WI38 (cell line): ENCODE data around the gene CAMK1.

Experiments used
- H3K4me3 ChIP-seq: 2 replicates; pipeline ENCODE4 v1.5.1; 2011; ENCODE audit warnings: low read depth, mild to moderate bottlenecking, control low read depth, low read length
- TF ChIP-seq, protein P1 (sequence below): IDR thresholded peaks from 2 replicates; pipeline ENCODE4 v1.5.1; 2012; ENCODE audit warnings: low read depth, mild to moderate bottlenecking, control low read depth, low read length

The CAMK1 gene

DNA sequence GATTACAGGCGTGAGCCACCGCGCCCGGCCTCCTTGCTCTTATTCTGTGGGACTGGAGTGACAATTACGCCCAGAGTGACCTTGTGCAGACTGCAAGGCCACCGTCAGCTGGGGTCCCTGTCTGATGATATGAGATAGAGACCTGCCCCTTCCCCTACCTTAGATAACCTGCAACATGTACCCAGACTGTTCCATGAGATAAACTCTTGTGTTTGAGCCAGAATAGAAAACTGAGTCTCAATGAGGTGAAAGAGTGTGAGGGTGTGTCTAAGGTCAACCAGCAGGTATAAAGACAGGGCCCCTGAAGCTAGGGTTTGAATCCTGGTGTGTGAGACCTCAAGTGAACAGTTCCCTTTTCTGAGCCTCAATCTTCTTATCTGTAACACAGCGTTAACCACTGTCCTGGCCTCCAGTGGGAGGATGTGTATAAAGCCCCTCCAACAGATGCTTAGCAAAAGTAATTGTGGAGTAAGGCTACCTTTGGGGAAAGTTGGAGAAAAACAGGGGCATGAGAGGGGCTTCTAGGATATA is 16.5 kb upstream of the CAMK1 start:
- no peak overlapping the region for H3K4me3 ChIP-seq
- TF ChIP-seq, protein P1, sequence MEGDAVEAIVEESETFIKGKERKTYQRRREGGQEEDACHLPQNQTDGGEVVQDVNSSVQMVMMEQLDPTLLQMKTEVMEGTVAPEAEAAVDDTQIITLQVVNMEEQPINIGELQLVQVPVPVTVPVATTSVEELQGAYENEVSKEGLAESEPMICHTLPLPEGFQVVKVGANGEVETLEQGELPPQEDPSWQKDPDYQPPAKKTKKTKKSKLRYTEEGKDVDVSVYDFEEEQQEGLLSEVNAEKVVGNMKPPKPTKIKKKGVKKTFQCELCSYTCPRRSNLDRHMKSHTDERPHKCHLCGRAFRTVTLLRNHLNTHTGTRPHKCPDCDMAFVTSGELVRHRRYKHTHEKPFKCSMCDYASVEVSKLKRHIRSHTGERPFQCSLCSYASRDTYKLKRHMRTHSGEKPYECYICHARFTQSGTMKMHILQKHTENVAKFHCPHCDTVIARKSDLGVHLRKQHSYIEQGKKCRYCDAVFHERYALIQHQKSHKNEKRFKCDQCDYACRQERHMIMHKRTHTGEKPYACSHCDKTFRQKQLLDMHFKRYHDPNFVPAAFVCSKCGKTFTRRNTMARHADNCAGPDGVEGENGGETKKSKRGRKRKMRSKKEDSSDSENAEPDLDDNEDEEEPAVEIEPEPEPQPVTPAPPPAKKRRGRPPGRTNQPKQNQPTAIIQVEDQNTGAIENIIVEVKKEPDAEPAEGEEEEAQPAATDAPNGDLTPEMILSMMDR = no peak

DNA sequence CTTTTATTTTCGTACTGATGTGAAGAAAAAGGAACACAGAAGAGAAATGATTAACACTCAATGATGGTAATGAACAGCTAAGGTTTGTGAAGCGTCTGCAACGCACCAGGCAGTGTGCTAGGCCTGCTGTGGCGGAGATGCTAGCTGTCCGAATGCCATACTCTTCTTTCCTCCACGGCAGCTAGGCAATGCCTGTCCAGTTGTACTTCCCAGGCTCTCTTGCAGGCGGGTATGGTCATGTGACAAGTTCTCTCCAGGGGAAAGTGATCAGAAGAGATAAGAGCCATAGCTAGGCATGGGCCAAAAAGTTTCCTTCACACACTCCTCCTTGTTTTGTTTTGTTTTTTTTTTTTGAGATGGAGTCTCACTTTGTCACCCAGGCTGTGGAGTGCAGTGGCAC is 15.9 kb upstream of the CAMK1 start:
- TF ChIP-seq, protein P1 = no peak
- no peak overlapping the region for H3K4me3 ChIP-seq

DNA sequence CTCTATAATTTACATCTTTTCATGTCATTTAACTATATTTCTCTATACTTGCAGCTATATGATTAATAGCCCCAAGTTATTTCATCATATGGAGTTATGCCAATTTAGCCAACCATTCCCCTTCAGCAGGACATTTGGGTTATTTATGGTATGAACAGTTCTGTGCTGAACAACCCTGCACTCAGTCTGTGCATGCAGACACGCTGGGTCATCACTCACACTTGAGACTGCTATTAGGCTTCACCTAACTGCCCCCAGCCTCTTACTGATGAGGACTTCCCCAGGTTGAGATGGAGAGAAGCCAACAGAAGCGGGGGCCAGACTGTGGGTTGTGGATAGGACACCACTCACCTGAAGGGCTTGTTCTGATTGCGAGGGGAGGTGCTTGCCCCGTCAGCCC is 15.2 kb upstream of the CAMK1 start:
- TF ChIP-seq, protein P1 = no peak
- no peak overlapping the region for H3K4me3 ChIP-seq

DNA sequence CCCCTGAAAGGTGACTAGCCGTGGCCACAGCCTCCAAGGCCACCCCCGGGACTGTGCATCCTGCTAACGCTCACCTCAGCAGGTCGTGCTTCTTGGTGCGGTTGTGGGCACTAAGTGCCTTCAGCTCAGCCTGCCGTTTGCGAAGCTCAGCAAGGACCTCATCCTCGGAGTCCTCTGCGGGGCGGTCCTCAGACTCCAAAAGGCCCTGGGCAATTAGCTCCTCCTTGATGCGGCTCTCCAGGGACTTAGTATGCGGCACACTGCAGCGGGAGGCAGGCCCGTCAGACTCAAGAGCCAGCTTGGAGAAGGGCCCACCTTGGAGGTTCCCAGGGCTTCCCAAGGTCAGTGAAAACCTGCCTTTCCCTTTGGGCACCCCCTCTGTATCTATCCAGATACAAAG is 14.2 kb upstream of the CAMK1 start:
- H3K4me3 ChIP-seq = no peak overlapping the region
- TF ChIP-seq, protein P1 = no peak

DNA sequence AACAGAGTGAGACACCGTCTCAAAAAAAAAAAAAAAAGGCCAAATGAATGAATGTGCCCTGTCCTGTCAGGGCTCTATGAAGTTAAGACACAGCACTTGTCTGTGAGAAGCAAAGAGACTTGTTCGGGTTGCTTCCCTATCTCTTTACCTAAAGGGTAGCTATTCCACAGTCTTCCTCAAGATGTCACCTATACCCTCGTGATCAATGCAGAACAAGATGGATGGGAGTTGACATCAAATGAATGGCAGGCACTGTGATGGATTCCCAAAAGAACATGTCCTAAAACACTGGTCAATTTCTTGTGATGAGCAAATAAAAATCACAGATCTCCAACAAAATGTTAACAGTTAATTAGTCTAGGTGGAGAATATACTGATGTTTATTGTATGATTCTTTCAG is 13.0 kb upstream of the CAMK1 start:
- H3K4me3 ChIP-seq = no peak overlapping the region
- TF ChIP-seq, protein P1 = no peak

- H3K4me3 ChIP-seq = no peak overlapping the region
Observed at GRCh38 chr3:9781978-9782603, 12.3 kb upstream of the CAMK1 start.

GRCh38 chr3:9781551-9781950 is 11.8 kb upstream of the CAMK1 start:
- TF ChIP-seq, protein P1 = no peak

More at GRCh38 chr3:9781978-9782603, 12.3 kb upstream of the CAMK1 start:
- TF ChIP-seq, protein P1 = no peak

More at GRCh38 chr3:9781551-9781950, 11.8 kb upstream of the CAMK1 start:
- H3K4me3 ChIP-seq = no peak overlapping the region
